Right atrium auricular region (tissue), 2 donors: Measurements from ENCODE around the gene KHNYN. TPM values are rescaled to one million over a fixed set of nuclear protein-coding genes. Genes with fewer than 3 reads are reported as not detected.

Experiments used
- DNase-seq: peaks from one replicate; pipeline ENCODE4 v3.0.0-alpha.2; 2019; ENCODE audit warnings: low spot score
- H3K27ac ChIP-seq, 2 donors: fragments of 200-600 bp; sonication (generic); 1 replicate in 1 of 2; 2 replicates in 1 of 2; pipeline ENCODE4 v1.5.1; 2016 to 2019
- H3K27me3 ChIP-seq, 2 donors: fragments of 200-600 bp; sonication (generic); one replicate each; pipeline versions ENCODE4 v1.5.1 to v1.6.0; 2017 to 2019
- H3K36me3 ChIP-seq: fragments of 200-600 bp; sonication (generic); one replicate; pipeline ENCODE4 v1.5.1; 2016
- H3K4me1 ChIP-seq, 2 donors: fragments of 200-600 bp; sonication (generic); one replicate each; pipeline versions ENCODE4 v1.5.1 to v1.6.0; 2017 to 2019
- H3K4me3 ChIP-seq, 2 donors: fragments of 200-600 bp; sonication (generic); 1 replicate in 1 of 2; 2 replicates in 1 of 2; pipeline ENCODE4 v1.5.1; 2017 to 2019; ENCODE audit warnings: mild to moderate bottlenecking in 1 of 2, moderate library complexity in 1 of 2
- H3K9me3 ChIP-seq, 2 donors: fragments of 200-600 bp; sonication (generic); one replicate each; pipeline ENCODE4 v1.5.1; 2019
- total RNA-seq, 2 donors: library from RNA; depleted of rRNA; stranded (reverse); fragments of >200 nt; gene quantifications; one replicate each; pipeline ENCODE4 v1.1.0, GENCODE V29; 2016
- TF ChIP-seq, protein P1 (sequence below), 2 donors: fragments of 200-600 bp; sonication (generic); IDR thresholded peaks; one replicate each; pipeline ENCODE4 v1.5.1; 2019; ENCODE audit warnings: antibody characterized with exemption in 2 of 2

The KHNYN gene
- total RNA-seq, 2 donors from 2014 or later: 16.3 to 23.0 TPM

DNA sequence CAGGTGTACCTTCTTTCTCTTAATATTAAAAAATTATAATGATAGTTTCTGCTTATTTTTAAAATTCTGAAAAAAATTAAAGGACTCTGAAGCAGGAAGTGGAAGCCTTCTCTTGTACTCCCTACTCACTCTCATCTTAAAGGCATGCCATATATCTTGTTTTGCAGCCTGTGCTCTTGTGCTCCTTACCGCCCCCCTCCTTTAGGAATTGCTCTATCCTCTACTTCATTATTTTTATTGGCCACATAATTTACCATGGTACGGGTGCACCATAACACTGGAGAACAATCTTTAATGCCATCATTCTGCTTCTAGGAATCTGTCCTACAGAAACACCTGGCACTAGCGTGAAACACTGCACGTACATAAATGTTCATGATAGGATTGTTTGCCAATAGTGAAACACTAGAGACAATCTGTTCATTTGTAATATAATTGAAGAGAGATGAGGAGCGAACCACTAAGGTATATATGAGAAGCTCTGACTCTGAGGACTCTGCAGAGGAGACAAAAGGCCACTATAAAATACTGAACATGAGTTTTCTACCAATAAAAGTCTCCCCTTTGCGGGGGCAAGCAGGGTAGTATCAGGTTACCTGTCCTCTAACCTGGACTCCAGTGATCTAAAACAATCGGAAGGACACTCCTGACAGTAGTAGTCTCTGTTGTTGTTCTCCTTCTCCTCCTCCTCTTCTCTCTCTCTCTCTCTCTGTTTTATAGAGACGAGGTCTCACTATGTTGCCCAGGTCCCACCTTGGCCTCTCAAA lies 37.2 kb upstream of the KHNYN start:
- TF ChIP-seq, protein P1, sequence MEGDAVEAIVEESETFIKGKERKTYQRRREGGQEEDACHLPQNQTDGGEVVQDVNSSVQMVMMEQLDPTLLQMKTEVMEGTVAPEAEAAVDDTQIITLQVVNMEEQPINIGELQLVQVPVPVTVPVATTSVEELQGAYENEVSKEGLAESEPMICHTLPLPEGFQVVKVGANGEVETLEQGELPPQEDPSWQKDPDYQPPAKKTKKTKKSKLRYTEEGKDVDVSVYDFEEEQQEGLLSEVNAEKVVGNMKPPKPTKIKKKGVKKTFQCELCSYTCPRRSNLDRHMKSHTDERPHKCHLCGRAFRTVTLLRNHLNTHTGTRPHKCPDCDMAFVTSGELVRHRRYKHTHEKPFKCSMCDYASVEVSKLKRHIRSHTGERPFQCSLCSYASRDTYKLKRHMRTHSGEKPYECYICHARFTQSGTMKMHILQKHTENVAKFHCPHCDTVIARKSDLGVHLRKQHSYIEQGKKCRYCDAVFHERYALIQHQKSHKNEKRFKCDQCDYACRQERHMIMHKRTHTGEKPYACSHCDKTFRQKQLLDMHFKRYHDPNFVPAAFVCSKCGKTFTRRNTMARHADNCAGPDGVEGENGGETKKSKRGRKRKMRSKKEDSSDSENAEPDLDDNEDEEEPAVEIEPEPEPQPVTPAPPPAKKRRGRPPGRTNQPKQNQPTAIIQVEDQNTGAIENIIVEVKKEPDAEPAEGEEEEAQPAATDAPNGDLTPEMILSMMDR (IDR thresholded peaks at IDR 0.05): no peak
- H3K9me3 ChIP-seq: no peaks in the 10 kb centered on the region
- no peak overlapping the region for H3K4me3 ChIP-seq
- no peak overlapping the region for H3K27ac ChIP-seq
- H3K36me3 ChIP-seq: no peaks in the 10 kb centered on the region
- no peaks in the 10 kb centered on the region for H3K27me3 ChIP-seq
- no peak for DNase-seq
- peaks cover 0 to 15% of the 10 kb centered on the region in 2 donors for H3K4me1 ChIP-seq

- Histone ChIP-seq H3K4me1 (peaks cover 0 to 22% of the 10 kb centered on the region in 2 donors), H3K27ac (no peak overlapping the region), H3K9me3 (no peaks in the 10 kb centered on the region), H3K36me3 (no peaks in the 10 kb centered on the region), H3K4me3 (no peak overlapping the region), H3K27me3 (no peaks in the 10 kb centered on the region)
- DNase-seq: no peak
- TF ChIP-seq, protein P1 (IDR thresholded peaks at IDR 0.05): no peak
Measured at GRCh38 chr14:24394275-24394674, 35.5 kb upstream of the KHNYN start.

DNA sequence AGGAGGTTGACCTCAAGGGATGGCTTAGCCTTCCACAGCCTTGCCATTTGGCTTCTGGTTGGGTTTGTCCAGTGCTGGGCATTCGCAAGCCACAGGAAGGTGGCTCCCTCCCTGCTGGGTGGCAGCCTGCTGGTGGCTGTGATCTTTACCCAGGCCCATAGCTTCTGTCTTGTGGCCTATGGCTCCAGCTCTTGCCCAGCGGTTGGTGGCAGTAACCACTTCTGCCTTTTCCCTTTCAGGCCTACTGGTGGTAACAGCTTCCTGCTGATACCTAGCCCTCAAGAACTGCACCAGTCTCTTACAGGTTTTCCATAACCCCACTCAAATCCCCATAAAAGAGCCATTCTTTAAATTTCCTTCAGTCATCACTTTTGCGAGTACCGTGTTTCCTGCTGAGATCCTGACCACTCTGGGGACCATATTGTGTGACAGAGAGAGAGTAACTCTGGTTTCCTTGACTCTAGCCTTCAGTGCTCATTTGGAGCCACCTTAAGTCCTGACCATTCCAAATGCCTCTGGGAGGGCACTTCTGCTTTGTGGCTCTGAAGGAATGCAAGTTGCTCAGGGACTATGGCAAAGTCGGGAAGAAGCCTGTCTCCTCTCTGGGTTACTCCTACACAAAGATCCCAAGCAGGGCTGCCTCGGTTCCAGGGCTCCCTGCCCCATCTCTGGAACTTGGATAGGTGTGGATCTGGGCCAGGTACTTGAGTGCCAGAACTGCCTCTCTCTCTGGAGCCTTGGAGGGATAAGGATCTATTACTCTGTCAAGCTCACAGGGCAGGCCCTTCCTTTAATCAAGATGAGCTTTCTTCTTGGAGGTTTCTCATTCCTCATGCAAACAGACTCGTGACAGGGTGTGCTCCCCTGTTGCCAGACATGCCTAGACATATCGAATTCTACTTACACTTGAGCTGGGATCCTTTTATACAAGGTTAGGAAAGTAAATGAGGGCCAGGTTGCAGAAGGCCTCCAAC lies 33.9 kb upstream of the KHNYN start:
- Histone ChIP-seq H3K4me3 (no peak overlapping the region), H3K36me3 (no peaks in the 10 kb centered on the region)
- no peak for DNase-seq

GRCh38 chr14:24397639-24398292 lies 32.0 kb upstream of the KHNYN start:
- TF ChIP-seq, protein P1 (IDR thresholded peaks at IDR 0.05): no peak
- peak overlapping the region; percentile 73 to 76 for H3K27ac ChIP-seq
- H3K4me3 ChIP-seq: peak overlapping the region in 1 of 2 donors; percentile 82
- no peaks in the 10 kb centered on the region for H3K27me3 ChIP-seq
- H3K9me3 ChIP-seq: no peaks in the 10 kb centered on the region
- no peaks in the 10 kb centered on the region for H3K36me3 ChIP-seq
- no peak for DNase-seq
- peaks cover 0 to 50% of the 10 kb centered on the region in 2 donors for H3K4me1 ChIP-seq

More for the DNA sequence above, 33.9 kb upstream of the KHNYN start:
- no peaks in the 10 kb centered on the region for H3K9me3 ChIP-seq
- H3K27ac ChIP-seq: no peak overlapping the region
- H3K4me1 ChIP-seq: peaks cover 0 to 35% of the 10 kb centered on the region in 2 donors
- TF ChIP-seq, protein P1 (IDR thresholded peaks at IDR 0.05): no peak
- no peaks in the 10 kb centered on the region for H3K27me3 ChIP-seq

DNA sequence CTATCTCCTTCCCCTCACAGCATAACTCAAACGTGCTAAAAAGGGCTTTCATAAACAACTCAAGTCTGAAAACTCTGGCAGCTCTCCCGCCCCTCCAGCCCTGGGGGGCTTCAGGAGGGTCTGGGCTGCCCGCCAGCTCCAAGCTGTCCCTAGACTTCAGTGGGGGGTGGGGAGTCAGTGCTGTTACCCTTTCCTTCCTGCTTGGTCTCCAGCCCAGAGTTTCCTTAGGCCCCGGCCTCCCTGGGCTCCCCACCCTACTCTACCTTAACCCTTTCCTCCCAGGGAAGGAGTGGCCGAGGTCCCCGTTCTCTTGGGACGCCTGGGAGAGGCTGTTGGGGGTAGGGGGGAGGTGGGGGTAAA lies 31.5 kb upstream of the KHNYN start:
- Histone ChIP-seq H3K27me3 (no peaks in the 10 kb centered on the region), H3K4me3 (peak overlapping the region; percentile 51 to 82), H3K27ac (peak overlapping the region; percentile 73 to 76), H3K36me3 (no peaks in the 10 kb centered on the region), H3K9me3 (no peaks in the 10 kb centered on the region), H3K4me1 (peaks cover 0 to 55% of the 10 kb centered on the region in 2 donors)
- DNase-seq: no peak
- TF ChIP-seq, protein P1 (IDR thresholded peaks at IDR 0.05): no peak
